Tibial nerve (tissue), 4 donors: ENCODE results near the gene ZSWIM6. TPM values are rescaled to one million over a fixed set of nuclear protein-coding genes. Genes with fewer than 3 reads are reported as not detected.

Experiments
- DNase-seq, 2 donors: peaks; one replicate each; pipeline ENCODE4 v3.0.0-alpha.2; 2019; ENCODE audit warnings: low spot score in 2 of 2
- H3K27ac ChIP-seq, 4 donors: fragments of 200-600 bp; sonication (generic) in 3 of 4; one replicate each; pipeline ENCODE4 v1.5.1; 2017 to 2019; ENCODE audit warnings: mild to moderate bottlenecking in 1 of 4
- H3K27me3 ChIP-seq, 2 donors: fragments of 200-600 bp; sonication (generic) in 1 of 2; one replicate each; pipeline versions ENCODE4 v1.5.1 to v1.6.0; 2017 to 2019
- H3K36me3 ChIP-seq, 3 donors: fragments of 200-600 bp; sonication (generic); one replicate each; pipeline ENCODE4 v1.5.1; 2018 to 2019
- H3K4me1 ChIP-seq, 4 donors: fragments of 200-600 bp; sonication (generic) in 3 of 4; one replicate each; pipeline ENCODE4 v1.5.1; 2017 to 2019
- H3K4me3 ChIP-seq, 4 donors: fragments of 200-600 bp; sonication (generic) in 3 of 4; one replicate each; pipeline ENCODE4 v1.5.1; 2017 to 2019; ENCODE audit warnings: mild to moderate bottlenecking in 1 of 4, moderate library complexity in 1 of 4
- H3K9me3 ChIP-seq, 4 donors: fragments of 200-600 bp; sonication (generic) in 3 of 4; one replicate each; pipeline ENCODE4 v1.5.1; 2017 to 2019
- EP300 ChIP-seq, 2 donors: sonication (generic); formaldehyde crosslinking; IDR thresholded peaks; one replicate each; pipeline ENCODE4 v1.6.1; 2017; ENCODE audit warnings: antibody characterized with exemption in 2 of 2, mild to moderate bottlenecking in 1 of 2
- POLR2A ChIP-seq, 2 donors: fragments of 450-650 bp; IDR thresholded peaks; one replicate each; pipeline ENCODE4 v1.6.1; 2017; ENCODE audit warnings: antibody characterized with exemption in 2 of 2, mild to moderate bottlenecking in 2 of 2, moderate library complexity in 2 of 2
- WGBS, 2 donors: methylation state at CpG; one replicate each; pipeline ENCODE4 v1.1.5; 2018; 5-methylcytosine and 5-hydroxymethylcytosine counted together
- total RNA-seq, 4 donors: library from RNA; depleted of rRNA; stranded (reverse); fragments of >200 nt; gene quantifications; one replicate each; pipeline ENCODE4 v1.1.0, GENCODE V29; 2016
- TF ChIP-seq, protein P1 (sequence below), 5 experiments: fragments of 200-600 bp in 3 of 5; fragments of 450-650 bp in 2 of 5; sonication (generic) in 3 of 5; IDR thresholded peaks; one replicate each; pipeline ENCODE4 v1.5.1; 2016 to 2019; ENCODE audit warnings: antibody characterized with exemption in 5 of 5, mild to moderate bottlenecking in 3 of 5, moderate library complexity in 2 of 5

ZSWIM6 gene
- total RNA-seq, 4 donors from 2014 or later, result 10.6 to 15.5 (median 13.7) TPM

DNA sequence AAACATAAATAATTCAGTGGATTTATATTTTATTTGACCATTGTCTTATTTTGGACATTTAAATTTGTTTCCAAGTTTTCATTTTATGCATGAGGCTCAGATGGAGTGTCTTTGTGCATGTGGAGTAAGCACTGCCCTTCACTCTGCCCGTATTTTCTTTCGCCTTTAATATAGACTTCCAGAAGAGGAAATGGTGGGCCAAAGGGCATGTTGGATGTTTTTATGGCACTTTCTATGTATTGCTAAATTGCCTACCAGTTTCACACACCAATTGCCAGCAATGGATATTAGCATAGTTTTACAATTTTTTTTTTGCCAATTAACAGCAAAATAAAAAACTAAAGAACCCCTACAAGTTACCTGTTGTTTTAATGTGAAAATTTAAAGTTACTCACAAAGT lies 38.4 kb downstream of the ZSWIM6 start:
- no peak for DNase-seq
- Histone ChIP-seq H3K27ac (no peak overlapping the region), H3K4me1 (peaks cover 0 to 9% (median 0%) of the 10 kb centered on the region in 4 donors), H3K4me3 (no peak overlapping the region), H3K9me3 (no peaks in the 10 kb centered on the region), H3K27me3 (no peaks in the 10 kb centered on the region), H3K36me3 (no peaks in the 10 kb centered on the region)
- whole genome bisulfite sequencing, 2 donors, result 55 to 58% methylated on average over 2 of the region's 2 CpGs
- TF ChIP-seq POLR2A (IDR thresholded peaks at IDR 0.05) (no peak), EP300 (IDR thresholded peaks at IDR 0.05) (no peak)
- TF ChIP-seq, protein P1, sequence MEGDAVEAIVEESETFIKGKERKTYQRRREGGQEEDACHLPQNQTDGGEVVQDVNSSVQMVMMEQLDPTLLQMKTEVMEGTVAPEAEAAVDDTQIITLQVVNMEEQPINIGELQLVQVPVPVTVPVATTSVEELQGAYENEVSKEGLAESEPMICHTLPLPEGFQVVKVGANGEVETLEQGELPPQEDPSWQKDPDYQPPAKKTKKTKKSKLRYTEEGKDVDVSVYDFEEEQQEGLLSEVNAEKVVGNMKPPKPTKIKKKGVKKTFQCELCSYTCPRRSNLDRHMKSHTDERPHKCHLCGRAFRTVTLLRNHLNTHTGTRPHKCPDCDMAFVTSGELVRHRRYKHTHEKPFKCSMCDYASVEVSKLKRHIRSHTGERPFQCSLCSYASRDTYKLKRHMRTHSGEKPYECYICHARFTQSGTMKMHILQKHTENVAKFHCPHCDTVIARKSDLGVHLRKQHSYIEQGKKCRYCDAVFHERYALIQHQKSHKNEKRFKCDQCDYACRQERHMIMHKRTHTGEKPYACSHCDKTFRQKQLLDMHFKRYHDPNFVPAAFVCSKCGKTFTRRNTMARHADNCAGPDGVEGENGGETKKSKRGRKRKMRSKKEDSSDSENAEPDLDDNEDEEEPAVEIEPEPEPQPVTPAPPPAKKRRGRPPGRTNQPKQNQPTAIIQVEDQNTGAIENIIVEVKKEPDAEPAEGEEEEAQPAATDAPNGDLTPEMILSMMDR (IDR thresholded peaks at IDR 0.05), result no peak

GRCh38 chr5:61371474-61371873 lies 39.4 kb downstream of the ZSWIM6 start:
- Histone ChIP-seq H3K9me3 (no peaks in the 10 kb centered on the region), H3K4me1 (peaks cover 0 to 9% (median 0%) of the 10 kb centered on the region in 4 donors), H3K27me3 (no peaks in the 10 kb centered on the region), H3K36me3 (no peaks in the 10 kb centered on the region), H3K27ac (no peak overlapping the region), H3K4me3 (no peak overlapping the region)
- no peak for TF ChIP-seq EP300 (IDR thresholded peaks at IDR 0.05)
- no peak for TF ChIP-seq POLR2A (IDR thresholded peaks at IDR 0.05)
- TF ChIP-seq, protein P1 (IDR thresholded peaks at IDR 0.05), result no peak
- DNase-seq, result no peak
- whole genome bisulfite sequencing, 2 donors, result 55% methylated on average over 5 of the region's 5 CpGs

DNA sequence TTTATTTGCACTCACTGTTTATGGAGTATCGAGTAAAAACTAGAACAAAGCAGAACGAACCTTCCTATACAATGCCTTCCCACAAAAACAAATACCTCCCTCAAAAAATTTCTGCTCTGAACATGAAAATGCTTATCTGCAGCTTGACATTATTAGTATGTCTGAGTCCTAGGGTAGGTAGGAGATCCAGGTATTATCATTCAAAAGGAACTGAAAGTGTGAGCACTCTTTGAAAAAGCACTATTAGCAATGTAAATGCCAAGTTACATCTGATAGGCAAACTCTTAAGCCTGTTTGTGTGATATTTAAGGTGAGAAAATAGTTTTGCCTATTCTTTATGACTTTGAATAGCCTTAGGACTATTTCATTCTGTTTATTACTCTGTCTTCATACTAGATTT lies 47.6 kb downstream of the ZSWIM6 start:
- H3K4me1 ChIP-seq, result peaks cover 0 to 9% (median 0%) of the 10 kb centered on the region in 4 donors
- no peaks in the 10 kb centered on the region for H3K27me3 ChIP-seq
- no peaks in the 10 kb centered on the region for H3K9me3 ChIP-seq
- WGBS, 2 donors, result 64 to 66% methylated on average over 2 of the region's 2 CpGs
- TF ChIP-seq, protein P1 (IDR thresholded peaks at IDR 0.05), result no peak
- TF ChIP-seq EP300 (IDR thresholded peaks at IDR 0.05) (no peak), POLR2A (IDR thresholded peaks at IDR 0.05) (no peak)
- H3K27ac ChIP-seq, result no peak overlapping the region
- no peak overlapping the region for H3K4me3 ChIP-seq
- no peaks in the 10 kb centered on the region for H3K36me3 ChIP-seq
- no peak for DNase-seq

DNA sequence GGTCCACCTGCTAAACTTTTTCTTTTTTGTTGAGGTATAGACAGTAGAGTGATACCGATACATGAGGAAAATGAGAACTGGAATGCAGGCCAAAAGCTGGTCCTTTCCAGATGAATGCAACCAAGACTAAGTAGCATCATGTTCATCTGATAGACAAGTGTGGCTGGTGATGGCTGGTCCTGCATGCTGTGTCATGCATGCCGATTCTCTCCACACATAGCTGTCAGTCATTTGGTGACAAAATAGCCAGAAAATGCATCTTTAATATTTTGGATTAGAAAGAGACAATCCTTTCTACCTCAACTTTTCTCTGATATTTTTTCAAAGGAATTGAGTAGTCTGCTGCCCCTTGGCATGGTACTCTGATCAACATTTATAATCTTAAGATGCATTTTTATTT lies 49.9 kb downstream of the ZSWIM6 start:
- WGBS, 2 donors, result 68 to 70% methylated on average over 2 of the region's 2 CpGs
- Histone ChIP-seq H3K4me3 (no peak overlapping the region), H3K4me1 (peaks cover 0 to 22% (median 4%) of the 10 kb centered on the region in 4 donors), H3K36me3 (no peaks in the 10 kb centered on the region), H3K27me3 (no peaks in the 10 kb centered on the region), H3K9me3 (no peaks in the 10 kb centered on the region), H3K27ac (no peak overlapping the region)
- no peak for DNase-seq
- no peak for TF ChIP-seq POLR2A (IDR thresholded peaks at IDR 0.05)
- TF ChIP-seq EP300 (IDR thresholded peaks at IDR 0.05), result no peak

DNA sequence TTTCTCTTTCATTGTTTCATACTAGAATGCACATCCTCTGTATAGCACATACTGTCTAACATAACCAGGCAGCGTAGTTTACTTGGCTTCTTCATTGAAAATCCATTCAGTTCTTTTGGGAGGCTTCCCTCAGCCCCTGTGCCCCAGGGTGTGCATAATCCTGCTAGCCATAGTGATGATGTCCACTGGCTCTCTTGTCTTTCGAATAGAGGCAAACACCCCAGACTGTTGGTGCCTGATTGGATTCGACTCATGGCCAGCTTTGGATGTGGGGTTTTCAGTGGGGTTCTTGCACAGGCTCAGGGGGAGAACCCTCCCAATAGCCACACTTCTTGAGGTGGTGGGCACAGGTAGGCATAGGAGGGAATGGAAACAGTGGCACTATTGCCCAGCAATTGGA lies 53.6 kb downstream of the ZSWIM6 start:
- Histone ChIP-seq H3K9me3 (no peaks in the 10 kb centered on the region), H3K36me3 (peaks cover 0 to 1% (median 0%) of the 10 kb centered on the region in 3 donors), H3K4me1 (peaks cover 0 to 50% (median 7%) of the 10 kb centered on the region in 4 donors), H3K27me3 (no peaks in the 10 kb centered on the region), H3K27ac (no peak overlapping the region), H3K4me3 (no peak overlapping the region)
- no peak for DNase-seq
- WGBS, 2 donors, result 88 to 91% methylated on average over 3 of the region's 3 CpGs
- TF ChIP-seq EP300 (IDR thresholded peaks at IDR 0.05) (no peak), POLR2A (IDR thresholded peaks at IDR 0.05) (no peak)
- TF ChIP-seq, protein P1 (IDR thresholded peaks at IDR 0.05), result no peak
